Testis (tissue), 3 donors: ENCODE data around the gene HES2. TPM values are rescaled to one million over a fixed set of nuclear protein-coding genes. Genes with fewer than 3 reads are reported as not detected.
"Not testable (repeated sequence)": the region's sequence is repeated elsewhere in the genome, so short reads cannot be mapped to it uniquely, and the experiment has no call there.

Source experiments
- DNase-seq: peaks from one replicate; pipeline ENCODE4 v3.0.0-alpha.2; 2019
- H3K27ac ChIP-seq, 2 donors: fragments of 200-600 bp; sonication (generic); one replicate each; pipeline ENCODE4 v1.5.1; 2019
- H3K27me3 ChIP-seq: fragments of 200-600 bp; sonication (generic); one replicate; pipeline ENCODE4 v1.5.1; 2019
- H3K36me3 ChIP-seq: fragments of 200-600 bp; sonication (generic); one replicate; pipeline ENCODE4 v1.5.1; 2017; ENCODE audit warnings: low read depth; ENCODE audit errors: missing control alignments
- H3K4me1 ChIP-seq: fragments of 200-600 bp; sonication (generic); one replicate; pipeline ENCODE4 v1.5.1; 2019
- H3K4me3 ChIP-seq, 2 donors: fragments of 200-600 bp; sonication (generic); one replicate each; pipeline ENCODE4 v1.5.1; 2017 to 2019
- H3K9me3 ChIP-seq: fragments of 200-600 bp; sonication (generic); one replicate; pipeline ENCODE4 v1.5.1; 2017
- CTCF ChIP-seq, 3 experiments: fragments of 450-650 bp in 2 of 3; fragments of 200-600 bp in 1 of 3; sonication (generic) in 1 of 3; IDR thresholded peaks; one replicate each; pipeline ENCODE4 v1.5.1; 2016 to 2019; ENCODE audit warnings: antibody characterized with exemption in 3 of 3, mild to moderate bottlenecking in 2 of 3, moderate library complexity in 1 of 3
- POLR2A ChIP-seq: fragments of 450-650 bp; IDR thresholded peaks from one replicate; pipeline ENCODE4 v1.6.1; 2017; ENCODE audit warnings: antibody characterized with exemption, mild to moderate bottlenecking, moderate library complexity
- WGBS, 2 donors: methylation state at CpG; one replicate each; pipeline ENCODE4 v1.1.5; 2018; 5-methylcytosine and 5-hydroxymethylcytosine counted together
- intact Hi-C: fragments of 100-400 bp; cut with DNase I; formaldehyde crosslinking; loops from one replicate; pipeline ENCODE4 v1.15.1; 2023; ENCODE audit warnings: low total_unique reads
- polyA plus RNA-seq: library from polyadenylated mRNA; stranded (reverse); fragments of 350-450 nt; fragmentation: Illumina TruSeq; extraction: RNeasy Lipid Tissue Mini Kit (QIAGEN cat#74804); gene quantifications from one replicate; pipeline ENCODE4 v1.2.3, GENCODE V29; 2014; ENCODE audit warnings: low read depth, low replicate concordance; ENCODE audit not compliant: insufficient read depth
- total RNA-seq, 2 donors: library from RNA; depleted of rRNA; stranded (reverse); fragments of >200 nt; gene quantifications; one replicate each; pipeline ENCODE4 v1.2.3, GENCODE V29; 2016

HES2 gene
- total and polyA plus RNA-seq, 3 donors from 2014 or later = 2.4 to 5.0 (median 2.6) TPM

- no peak overlapping the region for H3K4me3 ChIP-seq
- peak overlapping the region; percentile 19 to 31 for H3K27ac ChIP-seq
- TF ChIP-seq CTCF (IDR thresholded peaks at IDR 0.05) = no peak
- TF ChIP-seq POLR2A = no peak
- 79 to 80% methylated on average over 14 to 15 of the region's 15 CpGs for WGBS, 2 donors
- intact Hi-C loops = no loop called here
- DNase-seq = peak; percentile 85
- no peaks in the 10 kb centered on the region for H3K27me3 ChIP-seq
- peaks cover 21% of the 10 kb centered on the region for H3K4me1 ChIP-seq
- no peaks in the 10 kb centered on the region for H3K9me3 ChIP-seq
- no peaks in the 10 kb centered on the region for H3K36me3 ChIP-seq
Measured at GRCh38 chr1:6435129-6435528, 15.4 kb upstream of the HES2 start.

GRCh38 chr1:6434186-6434585, 14.5 kb upstream of the HES2 start:
- no peak overlapping the region for H3K4me3 ChIP-seq
- 80 to 82% methylated on average over 5 of the region's 5 CpGs for WGBS, 2 donors
- peaks cover 19% of the 10 kb centered on the region for H3K4me1 ChIP-seq
- peak overlapping the region in 1 of 2 donors; percentile 19 for H3K27ac ChIP-seq
- no peaks in the 10 kb centered on the region for H3K36me3 ChIP-seq
- no peaks in the 10 kb centered on the region for H3K27me3 ChIP-seq
- TF ChIP-seq CTCF (IDR thresholded peaks at IDR 0.05) (no peak), POLR2A (no peak)
- no peaks in the 10 kb centered on the region for H3K9me3 ChIP-seq
- no peak for DNase-seq
- intact Hi-C loops = no loop called here

GRCh38 chr1:6431645-6432579, 12.2 kb upstream of the HES2 start:
- intact Hi-C loops, DNase-seq, H3K27ac ChIP-seq, H3K4me3 ChIP-seq, H3K36me3 ChIP-seq, H3K9me3 ChIP-seq, H3K27me3 ChIP-seq: not testable (repeated sequence)
- H3K4me1 ChIP-seq = peaks cover 19% of the 10 kb centered on the region
- 71 to 78% methylated on average over 7 to 11 of the region's 13 CpGs for WGBS, 2 donors

GRCh38 chr1:6429660-6430411, 10.1 kb upstream of the HES2 start:
- intact Hi-C loops, H3K36me3 ChIP-seq, H3K4me1 ChIP-seq, H3K27ac ChIP-seq, H3K4me3 ChIP-seq, H3K27me3 ChIP-seq, H3K9me3 ChIP-seq, DNase-seq: not testable (repeated sequence)
- WGBS, 2 donors = 59 to 66% methylated on average over 5 to 17 of the region's 19 CpGs

- 78% methylated on average over 6 of the region's 6 CpGs; no CpG with 5 or more reads in 1 of the 2 donors for WGBS, 2 donors
- H3K27ac ChIP-seq, H3K36me3 ChIP-seq, H3K27me3 ChIP-seq, DNase-seq, H3K9me3 ChIP-seq, intact Hi-C loops, H3K4me3 ChIP-seq: not testable (repeated sequence)
- peaks cover 12% of the 10 kb centered on the region for H3K4me1 ChIP-seq
Measured at GRCh38 chr1:6428453-6428852, 8.7 kb upstream of the HES2 start.
